Right lobe of liver (tissue), 6 donors: ENCODE results near the gene MRPL33. TPM values are rescaled to one million over a fixed set of nuclear protein-coding genes. Genes with fewer than 3 reads are reported as not detected.

ENCODE experiments used
- ATAC-seq, 4 donors: fragments of 200-7000 bp; cut with Tn5 transposase; one replicate each; pipeline ENCODE4 v1.9.1; 2020; ENCODE audit warnings: mild to moderate bottlenecking in 4 of 4, moderate library complexity in 4 of 4
- DNase-seq, 3 donors: peaks; one replicate each; pipeline ENCODE4 v3.0.0-alpha.2; 2020
- H3K27ac ChIP-seq, 3 donors: fragments of 200-600 bp; one replicate each; pipeline ENCODE4 v1.8.0; 2022
- H3K27me3 ChIP-seq, 2 donors: fragments of 200-600 bp; one replicate each; pipeline ENCODE4 v1.8.0; 2022
- H3K36me3 ChIP-seq, 4 donors: fragments of 200-600 bp; sonication (generic) in 1 of 4; one replicate each; pipeline versions ENCODE4 v1.5.1 to v1.8.0; 2017 to 2022; ENCODE audit warnings: control low read depth in 1 of 4
- H3K4me1 ChIP-seq, 4 donors: fragments of 200-600 bp; sonication (generic) in 1 of 4; one replicate each; pipeline versions ENCODE4 v1.5.1 to v1.8.0; 2017 to 2022; ENCODE audit warnings: control low read depth in 1 of 4
- H3K4me3 ChIP-seq, 3 donors: fragments of 200-600 bp; one replicate each; pipeline ENCODE4 v1.8.0; 2022
- H3K9me3 ChIP-seq, 4 donors: fragments of 200-600 bp; sonication (generic) in 1 of 4; one replicate each; pipeline versions ENCODE4 v1.5.1 to v1.8.0; 2017 to 2022; ENCODE audit warnings: control low read depth in 1 of 4
- CTCF ChIP-seq, 4 donors: fragments of 200-600 bp in 3 of 4; fragments of 450-650 bp in 1 of 4; IDR thresholded peaks; one replicate each; pipeline versions ENCODE4 v1.5.1 to v1.8.0; 2016 to 2022; ENCODE audit warnings: antibody characterized with exemption in 4 of 4, mild to moderate bottlenecking in 2 of 4
- POLR2A ChIP-seq: fragments of 450-650 bp; IDR thresholded peaks from one replicate; pipeline ENCODE4 v1.6.1; 2017; ENCODE audit warnings: antibody characterized with exemption, mild to moderate bottlenecking
- WGBS: methylation state at CpG from one replicate; pipeline ENCODE4 v1.1.6; 2018; ENCODE audit warnings: low coverage, low lambda C conversion rate; ENCODE audit not compliant: insufficient coverage; ENCODE audit errors: missing lambda C conversion rate; 5-methylcytosine and 5-hydroxymethylcytosine counted together
- intact Hi-C, 2 donors: fragments of 100-400 bp; cut with DNase I; formaldehyde crosslinking; loops; one replicate each; pipeline versions ENCODE4 v1.11.2 to v1.14.1; 2022
- total RNA-seq, 6 experiments: library from RNA; depleted of rRNA in 2 of 6; stranded (reverse); fragments of >200 nt in 2 of 6; fragmentation: NEBNext Ultra II Directional in 3 of 6; extraction: Animal tissue kit (Norgen Biotek cat#: 25700) in 3 of 6; gene quantifications; one replicate each; pipeline versions ENCODE4 v1.1.0 to v1.2.4, GENCODE V29; 2016 to 2023
- donor health status: DM: no; HTN: yes; CAD: no.
- donor health status: DM: no; HTN: no; CAD: no.
- donor health status: DM: no; HTN: no; CAD: no.
- donor health status: DM: no; HTN: yes; CAD: no.
- donor health status: DM: no; HTN: yes; CAD: no.

MRPL33 gene
- total RNA-seq, 6 experiments from 2014 or later, result 28.9 to 63.4 (median 36.0) TPM

GRCh38 chr2:27724905-27725701 is 46.4 kb upstream of the MRPL33 start:
- 52% methylated on average over 5 of the region's 5 CpGs for WGBS
- no peaks in the 10 kb centered on the region for H3K27me3 ChIP-seq
- ATAC-seq (peak in 1 of 4 donors; percentile 34), DNase-seq (no peak)
- peak overlapping the region in 1 of 3 donors; percentile 7 for H3K27ac ChIP-seq
- TF ChIP-seq CTCF (IDR thresholded peaks at IDR 0.05) (no peak), POLR2A (no peak)
- no peak overlapping the region for H3K4me3 ChIP-seq
- H3K9me3 ChIP-seq, result no peaks in the 10 kb centered on the region
- H3K4me1 ChIP-seq, result peaks cover 0 to 13% (median 0%) of the 10 kb centered on the region in 4 donors
- intact Hi-C loops, result loop anchor here in 1 of 2 donors (10.0 kb wide), 2 partner anchors 680 to 730 kb away; no protein-coding TSS in a partner anchor
- no peaks in the 10 kb centered on the region for H3K36me3 ChIP-seq

GRCh38 chr2:27727257-27727656 is 44.3 kb upstream of the MRPL33 start:
- intact Hi-C loops, result loop anchor here in 1 of 2 donors (10.0 kb wide), 2 partner anchors 678 to 728 kb away; no protein-coding TSS in a partner anchor
- Histone ChIP-seq H3K27ac (no peak overlapping the region), H3K36me3 (no peaks in the 10 kb centered on the region), H3K4me3 (no peak overlapping the region), H3K9me3 (no peaks in the 10 kb centered on the region), H3K4me1 (peaks cover 0 to 24% (median 0%) of the 10 kb centered on the region in 4 donors), H3K27me3 (no peaks in the 10 kb centered on the region)
- TF ChIP-seq CTCF (IDR thresholded peaks at IDR 0.05) (no peak), POLR2A (no peak)
- peak; percentile 26 to 54 (median 41) for ATAC-seq
- DNase-seq, result no peak
- WGBS, result 71% methylated on average over 6 of the region's 9 CpGs

GRCh38 chr2:27728081-27728858 is 43.2 kb upstream of the MRPL33 start:
- H3K4me3 ChIP-seq, result no peak overlapping the region
- no peaks in the 10 kb centered on the region for H3K27me3 ChIP-seq
- peaks cover 0 to 24% (median 0%) of the 10 kb centered on the region in 4 donors for H3K4me1 ChIP-seq
- TF ChIP-seq POLR2A, result no peak
- TF ChIP-seq CTCF (IDR thresholded peaks at IDR 0.05), result no peak
- H3K27ac ChIP-seq, result peak overlapping the region in 1 of 3 donors; percentile 46
- 61% methylated on average over 4 of the region's 5 CpGs for WGBS
- DNase-seq (no peak), ATAC-seq (no peak)
- intact Hi-C loops, result loop anchor here in 1 of 2 donors (10.0 kb wide), 2 partner anchors 677 to 727 kb away; no protein-coding TSS in a partner anchor
- no peaks in the 10 kb centered on the region for H3K9me3 ChIP-seq
- no peaks in the 10 kb centered on the region for H3K36me3 ChIP-seq

GRCh38 chr2:27729198-27729597 is 42.3 kb upstream of the MRPL33 start:
- Histone ChIP-seq H3K4me3 (no peak overlapping the region), H3K36me3 (no peaks in the 10 kb centered on the region), H3K27me3 (no peaks in the 10 kb centered on the region), H3K4me1 (peaks cover 0 to 20% (median 0%) of the 10 kb centered on the region in 4 donors), H3K9me3 (no peaks in the 10 kb centered on the region), H3K27ac (no peak overlapping the region)
- DNase-seq (no peak), ATAC-seq (peak in 3 of 4 donors; percentile 15 to 36 (median 21))
- TF ChIP-seq POLR2A (no peak), CTCF (IDR thresholded peaks at IDR 0.05) (no peak)
- intact Hi-C loops, result loop anchor here in 1 of 2 donors (10.0 kb wide), 2 partner anchors 676 to 726 kb away; no protein-coding TSS in a partner anchor
- 56% methylated on average over 4 of the region's 4 CpGs for WGBS
